GM23338 (cell line): ENCODE results near the gene SHISAL1.

Experiments
- CTCF ChIP-seq, 2 experiments: fragments of 200-600 bp in 1 of 2; sonication (generic) in 1 of 2; conservative IDR thresholded peaks; 2 replicates each; pipeline versions ENCODE4 v1.5.1 to v1.6.1; 2016 to 2017; ENCODE audit warnings: antibody characterized with exemption in 2 of 2, low read depth in 2 of 2, mild to moderate bottlenecking in 2 of 2, moderate library complexity in 1 of 2
- EZH2 ChIP-seq: fragments of 200-600 bp; sonication (generic); IDR thresholded peaks from one replicate; pipeline ENCODE4 v1.8.0; 2017; ENCODE audit warnings: antibody characterized with exemption, mild to moderate bottlenecking, low read depth; ENCODE audit not compliant: unreplicated experiment
- EZH2phosphoT487 ChIP-seq: fragments of 200-600 bp; sonication (generic); IDR thresholded peaks from one replicate; pipeline ENCODE4 v1.8.1; 2018; ENCODE audit warnings: antibody characterized with exemption; ENCODE audit not compliant: unreplicated experiment
- JUNB ChIP-seq: IDR thresholded peaks from one replicate; pipeline ENCODE4 v1.6.1; 2016; ENCODE audit warnings: antibody characterized with exemption; ENCODE audit not compliant: unreplicated experiment
- POLR2AphosphoS5 ChIP-seq: IDR thresholded peaks from 2 replicates; pipeline ENCODE4 v1.6.1; 2016; ENCODE audit warnings: antibody characterized with exemption, low read depth
- REST ChIP-seq: IDR thresholded peaks from one replicate; pipeline ENCODE4 v1.6.1; 2018; ENCODE audit warnings: antibody characterized with exemption; ENCODE audit not compliant: unreplicated experiment

GRCh38 chr22:44196241-44196640, 116.5 kb downstream of the SHISAL1 start:
- TF ChIP-seq JUNB: no peak
- TF ChIP-seq CTCF (conservative IDR thresholded peaks at IDR 0.05; ENCODE audit: low read depth in 2 of 2): no peak
- no peak for TF ChIP-seq REST
- TF ChIP-seq EZH2phosphoT487: no peak
- no peak for TF ChIP-seq EZH2
- TF ChIP-seq POLR2AphosphoS5: no peak
